Measurements from ENCODE around the gene SLC51B. TPM values are rescaled to one million over a fixed set of nuclear protein-coding genes. Genes with fewer than 3 reads are reported as not detected.

Gene SLC51B
- total RNA-seq, 1 donor, result not detected

DNA sequence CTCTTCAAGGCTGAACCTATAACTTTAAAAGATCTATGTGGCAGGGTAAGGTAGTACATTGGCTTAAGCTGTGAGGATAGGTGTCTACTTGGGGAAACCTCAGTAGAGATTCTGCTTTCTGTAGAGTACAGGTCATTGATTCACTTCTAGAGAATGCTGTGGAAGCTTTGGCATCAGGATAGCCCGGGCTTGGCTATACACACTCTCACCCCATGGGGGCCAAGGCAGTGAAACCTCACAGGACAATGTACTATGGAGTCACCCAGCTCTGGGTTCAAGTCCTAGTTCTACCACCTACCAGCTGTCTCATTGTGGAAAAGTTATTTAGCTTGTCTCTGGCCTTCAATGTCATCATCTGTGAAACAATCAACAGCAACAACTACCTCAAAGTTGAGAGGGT is 24.8 kb upstream of the SLC51B start:
- TF ChIP-seq CTCF (IDR thresholded peaks at IDR 0.05; ENCODE audit: insufficient read depth, low read length), result no peak
- H3K4me3 ChIP-seq (ENCODE audit: low read depth, low read length), result no peak overlapping the region
- no peak for DNase-seq (ENCODE audit: low read depth)

DNA sequence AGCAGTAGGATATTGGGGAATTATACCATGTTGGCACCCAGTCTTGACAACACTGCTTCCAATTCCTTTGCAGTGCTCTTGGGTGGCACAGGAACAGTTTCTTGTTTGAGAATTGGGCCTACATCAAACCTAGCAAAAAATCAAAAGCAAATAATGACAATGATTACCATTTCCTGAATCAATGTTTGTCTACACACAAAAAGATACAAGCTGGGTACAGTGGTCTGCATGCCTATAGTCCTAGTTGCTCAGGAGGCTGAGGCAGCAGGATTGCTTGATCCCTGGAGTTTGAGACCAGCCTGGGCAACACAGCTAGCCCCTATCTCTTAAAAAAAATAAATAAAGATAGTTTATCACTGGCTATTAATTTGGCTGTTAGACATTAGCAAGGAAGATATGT is 23.7 kb upstream of the SLC51B start:
- no peak for TF ChIP-seq CTCF (IDR thresholded peaks at IDR 0.05; ENCODE audit: insufficient read depth, low read length)
- DNase-seq (ENCODE audit: low read depth), result no peak
- H3K4me3 ChIP-seq (ENCODE audit: low read depth, low read length), result no peak overlapping the region

DNA sequence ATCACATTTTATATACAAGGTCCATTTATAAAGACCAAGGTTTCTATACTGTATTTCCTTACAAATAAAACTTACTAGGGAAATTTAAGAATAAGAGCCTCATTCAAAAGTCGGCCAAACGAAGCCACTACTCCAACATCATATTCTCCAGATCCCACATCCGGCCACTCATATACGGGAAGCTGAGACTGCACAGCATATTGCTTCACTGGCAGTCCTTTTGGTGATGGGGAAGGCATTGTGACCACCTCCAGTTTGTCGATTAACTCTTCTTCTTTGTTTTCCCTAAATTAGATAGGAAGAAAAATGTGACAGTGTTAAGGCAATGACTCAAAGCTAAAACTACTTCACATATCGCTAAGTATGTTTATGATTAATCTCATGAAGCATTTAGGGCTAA is 18.4 kb upstream of the SLC51B start:
- no peak for TF ChIP-seq CTCF (IDR thresholded peaks at IDR 0.05; ENCODE audit: insufficient read depth, low read length)
- no peak overlapping the region for H3K4me3 ChIP-seq (ENCODE audit: low read depth, low read length)
- no peak for DNase-seq (ENCODE audit: low read depth)

GRCh38 chr15:65027593-65027992 is 17.6 kb upstream of the SLC51B start:
- no peak for TF ChIP-seq CTCF (IDR thresholded peaks at IDR 0.05; ENCODE audit: insufficient read depth, low read length)
- DNase-seq (ENCODE audit: low read depth), result no peak
- peak overlapping the region; percentile 86 for H3K4me3 ChIP-seq (ENCODE audit: low read depth, low read length)

DNA sequence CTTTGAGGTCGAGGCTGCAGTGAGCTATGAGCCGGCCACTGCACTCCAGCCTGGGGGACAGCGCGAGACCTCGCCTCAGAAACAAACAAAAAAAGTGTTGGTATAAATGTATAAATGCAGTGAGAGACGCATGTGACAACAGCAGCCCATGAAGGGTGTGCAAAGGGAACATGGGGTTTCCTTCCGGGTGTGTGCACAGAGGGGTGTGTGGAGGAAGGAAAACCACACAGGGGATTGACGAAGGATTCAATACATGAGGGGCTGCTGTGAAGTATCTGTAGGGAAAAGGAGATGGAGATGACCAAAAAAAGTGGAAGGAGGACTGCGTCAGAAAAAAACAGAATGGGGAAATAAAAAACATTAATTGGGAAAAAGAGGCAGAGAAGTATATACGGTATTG is 16.8 kb upstream of the SLC51B start:
- no peak for DNase-seq (ENCODE audit: low read depth)
- H3K4me3 ChIP-seq (ENCODE audit: low read depth, low read length), result peak overlapping the region; percentile 86
- TF ChIP-seq CTCF (IDR thresholded peaks at IDR 0.05; ENCODE audit: insufficient read depth, low read length), result no peak

DNA sequence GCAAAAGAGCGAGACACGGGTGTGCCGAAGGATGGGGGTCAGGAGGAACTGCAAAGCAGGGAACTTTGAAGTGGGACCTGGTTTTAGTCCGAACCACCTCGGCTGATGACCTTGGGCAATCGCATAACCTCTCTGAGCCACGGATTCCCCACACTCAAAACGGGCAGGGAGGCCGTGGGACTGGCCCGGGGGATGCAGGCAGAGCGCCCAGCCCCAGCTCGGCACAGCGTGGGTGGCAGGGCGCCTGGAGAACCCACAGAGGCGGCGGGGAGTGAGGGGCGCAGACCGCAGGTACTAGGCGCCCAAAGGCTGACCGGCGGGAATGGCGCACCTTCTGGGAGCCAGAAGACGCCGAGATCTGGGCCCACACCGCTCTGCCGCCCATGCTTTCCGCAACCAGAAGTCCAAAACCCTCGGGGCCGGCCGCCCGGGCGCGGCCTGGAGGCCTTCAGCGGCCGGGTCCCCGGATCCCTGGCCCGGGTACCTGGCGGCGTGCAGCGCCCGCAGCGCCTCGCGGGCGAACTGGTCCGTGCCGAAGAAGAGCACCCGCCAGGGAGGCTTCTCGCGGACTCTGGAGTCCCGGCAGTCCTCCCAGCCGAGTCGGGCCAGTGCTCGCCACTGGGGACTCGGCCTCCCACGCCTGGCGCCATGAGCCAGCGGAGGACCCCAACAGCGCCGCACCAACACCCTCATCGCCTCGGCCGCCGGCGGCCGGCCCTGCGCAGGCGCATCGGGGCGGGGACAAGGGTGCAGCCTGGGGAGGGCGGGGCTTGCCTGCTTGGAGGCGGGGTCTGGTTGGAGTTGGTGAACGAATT is 16.1 kb upstream of the SLC51B start, which contains the start of gene MTFMT:
MTFMT (minus strand) TSS at position 719 of the 815 bp plus-strand sequence; CDS start at position 693, 26 bp downstream.
- TF ChIP-seq CTCF (IDR thresholded peaks at IDR 0.05; ENCODE audit: insufficient read depth, low read length), result peak; percentile 1
- peak; percentile 70 for DNase-seq (ENCODE audit: low read depth)
- H3K4me3 ChIP-seq (ENCODE audit: low read depth, low read length), result peak within 1 kb of the TSS; percentile 86
